Measurements from ENCODE around the gene PARP4. TPM values are rescaled to one million over a fixed set of nuclear protein-coding genes. Genes with fewer than 3 reads are reported as not detected.
"Not testable (repeated sequence)": the region's sequence is repeated elsewhere in the genome, so short reads cannot be mapped to it uniquely, and the experiment has no call there.

PARP4 gene
- total RNA-seq, 4 donors from 2014 or later: 136 to 161 (median 138) TPM

GRCh38 chr13:24389506-24389905 lies 123.1 kb downstream of the PARP4 start:
- no peaks in the 10 kb centered on the region for H3K4me1 ChIP-seq
- TF ChIP-seq CTCF (IDR thresholded peaks at IDR 0.05) (no peak), POLR2A (IDR thresholded peaks at IDR 0.05) (no peak)
- H3K27me3 ChIP-seq: no peaks in the 10 kb centered on the region
- no peak overlapping the region for H3K27ac ChIP-seq
- H3K36me3 ChIP-seq: no peaks in the 10 kb centered on the region
- no peak for DNase-seq
- H3K4me3 ChIP-seq: no peak overlapping the region
- H3K9me3 ChIP-seq: no peaks in the 10 kb centered on the region

GRCh38 chr13:24388743-24389142 lies 123.8 kb downstream of the PARP4 start:
- not testable (repeated sequence) for H3K27ac ChIP-seq, H3K4me3 ChIP-seq, H3K27me3 ChIP-seq, DNase-seq, H3K4me1 ChIP-seq, H3K9me3 ChIP-seq, H3K36me3 ChIP-seq

- DNase-seq: no peak
- Histone ChIP-seq H3K27me3 (no peaks in the 10 kb centered on the region), H3K4me1 (no peaks in the 10 kb centered on the region), H3K4me3 (no peak overlapping the region), H3K36me3 (no peaks in the 10 kb centered on the region), H3K9me3 (no peaks in the 10 kb centered on the region), H3K27ac (no peak overlapping the region)
- TF ChIP-seq POLR2A (IDR thresholded peaks at IDR 0.05): no peak
- no peak for TF ChIP-seq CTCF (IDR thresholded peaks at IDR 0.05)
These were observed 125.5 kb downstream of the PARP4 start for GRCh38 chr13:24386816-24387708.

- Histone ChIP-seq H3K4me1 (no peaks in the 10 kb centered on the region), H3K27me3 (no peaks in the 10 kb centered on the region), H3K36me3 (no peaks in the 10 kb centered on the region), H3K27ac (no peak overlapping the region), H3K4me3 (no peak overlapping the region), H3K9me3 (no peaks in the 10 kb centered on the region)
- DNase-seq: no peak
- TF ChIP-seq CTCF (IDR thresholded peaks at IDR 0.05) (no peak), POLR2A (IDR thresholded peaks at IDR 0.05) (no peak)
These were observed 126.7 kb downstream of the PARP4 start for GRCh38 chr13:24385902-24386301.

- H3K9me3 ChIP-seq, H3K27ac ChIP-seq, H3K36me3 ChIP-seq, DNase-seq, H3K4me3 ChIP-seq, H3K27me3 ChIP-seq, H3K4me1 ChIP-seq: not testable (repeated sequence)
These were observed 127.6 kb downstream of the PARP4 start for GRCh38 chr13:24384946-24385345.

GRCh38 chr13:24384091-24384490 lies 128.5 kb downstream of the PARP4 start:
- not testable (repeated sequence) for H3K27ac ChIP-seq, H3K36me3 ChIP-seq, H3K9me3 ChIP-seq, H3K27me3 ChIP-seq, DNase-seq, H3K4me3 ChIP-seq, H3K4me1 ChIP-seq

- H3K27ac ChIP-seq: no peak overlapping the region
- H3K27me3 ChIP-seq: no peaks in the 10 kb centered on the region
- no peaks in the 10 kb centered on the region for H3K4me1 ChIP-seq
- no peaks in the 10 kb centered on the region for H3K9me3 ChIP-seq
- DNase-seq: no peak
- no peak overlapping the region for H3K4me3 ChIP-seq
- TF ChIP-seq CTCF (IDR thresholded peaks at IDR 0.05) (no peak), POLR2A (IDR thresholded peaks at IDR 0.05) (no peak)
- no peaks in the 10 kb centered on the region for H3K36me3 ChIP-seq
These were observed 130.9 kb downstream of the PARP4 start for GRCh38 chr13:24381541-24382265.

GRCh38 chr13:24380881-24381280 lies 131.7 kb downstream of the PARP4 start:
- not testable (repeated sequence) for H3K4me3 ChIP-seq, H3K27me3 ChIP-seq, H3K27ac ChIP-seq, DNase-seq, H3K9me3 ChIP-seq, H3K36me3 ChIP-seq, H3K4me1 ChIP-seq

- H3K4me3 ChIP-seq, H3K4me1 ChIP-seq, H3K9me3 ChIP-seq, H3K36me3 ChIP-seq, H3K27ac ChIP-seq, DNase-seq, H3K27me3 ChIP-seq: not testable (repeated sequence)
These were observed 132.4 kb downstream of the PARP4 start for GRCh38 chr13:24380227-24380626.

GRCh38 chr13:24371273-24371672 lies 141.3 kb downstream of the PARP4 start:
- not testable (repeated sequence) for H3K4me1 ChIP-seq, H3K4me3 ChIP-seq, DNase-seq, H3K36me3 ChIP-seq, H3K9me3 ChIP-seq, H3K27ac ChIP-seq, H3K27me3 ChIP-seq

All from Peyer's patch (tissue), 4 donors.